ENCODE data around the gene WNT2.

GRCh38 chr7:117347480-117347879, 24.6 kb upstream of the WNT2 start:
- no peak for TF ChIP-seq REST (IDR thresholded peaks at IDR 0.05; ENCODE audit: borderline replicate concordance)
- no peak for TF ChIP-seq CTCF (IDR thresholded peaks at IDR 0.05; ENCODE audit: poor library complexity, severe bottlenecking)
- TF ChIP-seq POLR2AphosphoS5 (IDR thresholded peaks at IDR 0.05), result no peak
- TF ChIP-seq EZH2 (IDR thresholded peaks at IDR 0.05; ENCODE audit: borderline replicate concordance, insufficient read depth, low read length, poor library complexity, severe bottlenecking), result no peak
- TF ChIP-seq EP300 (conservative IDR thresholded peaks at IDR 0.05; ENCODE audit: poor library complexity, severe bottlenecking), result no peak
- no peak for TF ChIP-seq SMC3 (conservative IDR thresholded peaks at IDR 0.05; ENCODE audit: poor library complexity)
- TF ChIP-seq TAF1 (IDR thresholded peaks at IDR 0.05; ENCODE audit: low read depth), result no peak
- no peak for TF ChIP-seq MXI1 (conservative IDR thresholded peaks at IDR 0.05; ENCODE audit: poor library complexity, severe bottlenecking)
- TF ChIP-seq RAD21 (conservative IDR thresholded peaks at IDR 0.05), result no peak
